NCI-H524 treated with DMSO at 0.1 percent for 48 hours (cell line): Measurements from ENCODE around the gene PARD3B.

Source experiments
- DNase-seq: peaks from one replicate; lab custom pipeline; 2025; lab: John Stamatoyannopoulos, UW

PARD3B gene

GRCh38 chr2:204770735-204771134, 225.5 kb downstream of the PARD3B start:
- no peak for DNase-seq

GRCh38 chr2:204771721-204772120, 226.4 kb downstream of the PARD3B start:
- DNase-seq: no peak

GRCh38 chr2:204772546-204772945, 227.3 kb downstream of the PARD3B start:
- DNase-seq: no peak

- DNase-seq: no peak
Measured at GRCh38 chr2:204775766-204776165, 230.5 kb downstream of the PARD3B start.

GRCh38 chr2:204776781-204777559, 231.7 kb downstream of the PARD3B start:
- DNase-seq: no peak

GRCh38 chr2:204779771-204780170, 234.5 kb downstream of the PARD3B start:
- no peak for DNase-seq

- no peak for DNase-seq
Measured at GRCh38 chr2:204781941-204782340, 236.7 kb downstream of the PARD3B start.

GRCh38 chr2:204790076-204790475, 244.8 kb downstream of the PARD3B start:
- no peak for DNase-seq

GRCh38 chr2:204791230-204791629, 246.0 kb downstream of the PARD3B start:
- no peak for DNase-seq

GRCh38 chr2:204794624-204795023, 249.3 kb downstream of the PARD3B start:
- no peak for DNase-seq

- DNase-seq: no peak
Measured at GRCh38 chr2:204795156-204795555, 249.9 kb downstream of the PARD3B start.

GRCh38 chr2:204796581-204796980, 251.3 kb downstream of the PARD3B start:
- DNase-seq: no peak

GRCh38 chr2:204799791-204800190, 254.5 kb downstream of the PARD3B start:
- no peak for DNase-seq

GRCh38 chr2:204808494-204808893, 263.2 kb downstream of the PARD3B start:
- DNase-seq: no peak

- no peak for DNase-seq
Measured at GRCh38 chr2:204824751-204825453, 279.6 kb downstream of the PARD3B start.

GRCh38 chr2:204825681-204826080, 280.4 kb downstream of the PARD3B start:
- no peak for DNase-seq

- DNase-seq: no peak
Measured at GRCh38 chr2:204827701-204828590, 282.7 kb downstream of the PARD3B start.

- no peak for DNase-seq
Measured at GRCh38 chr2:204834716-204835384, 289.6 kb downstream of the PARD3B start.

GRCh38 chr2:204835786-204836185, 290.5 kb downstream of the PARD3B start:
- no peak for DNase-seq

- no peak for DNase-seq
Measured at GRCh38 chr2:204840504-204840903, 295.2 kb downstream of the PARD3B start.

GRCh38 chr2:204842068-204842467, 296.8 kb downstream of the PARD3B start:
- no peak for DNase-seq
